HEK293T (cell line): ENCODE data around the gene PCDHA7.

Source experiments
- BHLHE40 ChIP-seq: fragments of 450-650 bp; IDR thresholded peaks from 2 replicates; pipeline ENCODE4 v1.6.1; 2016; ENCODE audit warnings: mild to moderate bottlenecking, moderate library complexity, borderline replicate concordance
- CTBP1 ChIP-seq: fragments of 450-650 bp; IDR thresholded peaks from 2 replicates; pipeline ENCODE4 v1.6.1; 2016; ENCODE audit warnings: borderline replicate concordance
- ELF4 ChIP-seq: fragments of 450-650 bp; IDR thresholded peaks from 2 replicates; pipeline ENCODE4 v1.6.1; 2017; ENCODE audit warnings: antibody characterized with exemption
- FOXK2 ChIP-seq: fragments of 450-650 bp; IDR thresholded peaks from 2 replicates; pipeline ENCODE4 v1.6.1; 2016; ENCODE audit warnings: mild to moderate bottlenecking
- FOXM1 ChIP-seq: fragments of 450-650 bp; IDR thresholded peaks from 2 replicates; pipeline ENCODE4 v1.6.1; 2017; ENCODE audit warnings: mild to moderate bottlenecking, borderline replicate concordance
- HDGF ChIP-seq: fragments of 450-650 bp; IDR thresholded peaks from 2 replicates; pipeline ENCODE4 v1.6.1; 2017; ENCODE audit warnings: antibody characterized with exemption, borderline replicate concordance
- L3MBTL2 ChIP-seq: fragments of 450-650 bp; conservative IDR thresholded peaks from 2 replicates; pipeline ENCODE4 v1.6.1; 2016; ENCODE audit warnings: mild to moderate bottlenecking
- LEF1 ChIP-seq: fragments of 450-650 bp; IDR thresholded peaks from 2 replicates; pipeline ENCODE4 v1.6.1; 2017; ENCODE audit warnings: mild to moderate bottlenecking, borderline replicate concordance
- SP1 ChIP-seq: fragments of 450-650 bp; IDR thresholded peaks from 2 replicates; pipeline ENCODE4 v1.6.1; 2017
- SUZ12 ChIP-seq: fragments of 450-650 bp; IDR thresholded peaks from 2 replicates; pipeline ENCODE4 v1.6.1; 2016; ENCODE audit warnings: mild to moderate bottlenecking

DNA sequence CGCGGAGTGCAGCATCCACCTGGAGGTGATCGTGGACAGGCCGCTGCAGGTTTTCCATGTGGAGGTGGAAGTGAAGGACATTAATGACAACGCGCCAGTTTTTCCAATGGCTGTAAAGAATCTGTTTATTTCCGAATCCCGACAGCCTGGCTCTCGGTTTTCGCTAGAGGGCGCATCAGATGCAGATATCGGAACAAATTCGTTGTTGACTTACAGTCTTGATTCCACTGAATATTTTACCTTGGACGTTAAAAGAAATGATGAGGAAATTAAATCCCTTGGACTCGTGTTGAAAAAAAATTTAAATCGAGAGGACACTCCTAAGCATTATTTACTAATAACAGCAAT lies 32.6 kb upstream of the PCDHA7 start:
- TF ChIP-seq HDGF (no peak), SUZ12 (no peak), SP1 (no peak), FOXM1 (no peak), ELF4 (no peak), BHLHE40 (no peak), CTBP1 (no peak), LEF1 (no peak), FOXK2 (no peak), L3MBTL2 (no peak)
